H9 (cell line): ENCODE results near the gene APAF1. TPM values are rescaled to one million over a fixed set of nuclear protein-coding genes. Genes with fewer than 3 reads are reported as not detected.

ENCODE experiments used
- DNase-seq: peaks from one replicate; pipeline ENCODE4 v3.0.0-alpha.2; 2017
- H2AFZ ChIP-seq: one replicate; pipeline ENCODE4 v1.6.1; 2013; ENCODE audit warnings: mild to moderate bottlenecking, low read length, control low read depth, moderate library complexity
- H2AK5ac ChIP-seq: 2 replicates; pipeline ENCODE4 v1.6.1; 2013; ENCODE audit warnings: low read length, control low read depth, mixed read lengths; ENCODE audit not compliant: insufficient read length
- H2BK120ac ChIP-seq: one replicate; pipeline ENCODE4 v1.6.1; 2013; ENCODE audit warnings: low read depth, mild to moderate bottlenecking, low read length, control low read depth, inconsistent platforms; ENCODE audit not compliant: poor library complexity, severe bottlenecking
- H2BK12ac ChIP-seq: 2 replicates; pipeline ENCODE4 v1.6.1; 2013; ENCODE audit warnings: low read length, control low read depth, mixed read lengths, low read depth; ENCODE audit not compliant: insufficient read length
- H2BK15ac ChIP-seq: 2 replicates; pipeline ENCODE4 v1.6.1; 2013; ENCODE audit warnings: low read depth, low read length, control low read depth
- H2BK20ac ChIP-seq: one replicate; pipeline ENCODE4 v1.6.1; 2013; ENCODE audit warnings: low read depth, mild to moderate bottlenecking, low read length, control low read depth, inconsistent platforms; ENCODE audit not compliant: poor library complexity, severe bottlenecking
- H2BK5ac ChIP-seq: 2 replicates; pipeline ENCODE4 v1.6.1; 2013; ENCODE audit warnings: low read length, control low read depth, mixed read lengths; ENCODE audit not compliant: insufficient read length
- H3K14ac ChIP-seq: 2 replicates; pipeline ENCODE4 v1.6.1; 2013; ENCODE audit warnings: low read length, control low read depth; ENCODE audit not compliant: insufficient read depth
- H3K18ac ChIP-seq: 2 replicates; pipeline ENCODE4 v1.6.1; 2013; ENCODE audit warnings: low read depth, mild to moderate bottlenecking, mixed read lengths, low read length, control low read depth; ENCODE audit not compliant: insufficient read length
- H3K23ac ChIP-seq: 2 replicates; pipeline ENCODE4 v1.6.1; 2013; ENCODE audit warnings: low read length, control low read depth, mixed read lengths, low read depth; ENCODE audit not compliant: insufficient read length
- H3K23me2 ChIP-seq: 2 replicates; pipeline ENCODE4 v1.6.1; 2013; ENCODE audit warnings: low read depth, mild to moderate bottlenecking, mixed read lengths, low read length, control low read depth; ENCODE audit not compliant: insufficient read length, poor library complexity, severe bottlenecking
- H3K27ac ChIP-seq: 2 replicates; pipeline ENCODE4 v1.5.1; 2013; ENCODE audit warnings: low read length, control low read depth, mixed read lengths, low read depth; ENCODE audit not compliant: insufficient read length
- H3K27me3 ChIP-seq: 2 replicates; pipeline ENCODE4 v1.6.1; 2013; ENCODE audit warnings: low read length, control low read depth, inconsistent platforms; ENCODE audit not compliant: insufficient read depth
- H3K4ac ChIP-seq: 2 replicates; pipeline ENCODE4 v1.6.1; 2013; ENCODE audit warnings: low read depth, mild to moderate bottlenecking, control low read depth, inconsistent platforms, low read length, moderate library complexity
- H3K4me1 ChIP-seq: 2 replicates; pipeline ENCODE4 v1.6.1; 2013; ENCODE audit warnings: low read length, control low read depth, inconsistent platforms; ENCODE audit not compliant: insufficient read depth
- H3K4me2 ChIP-seq: 2 replicates; pipeline ENCODE4 v1.6.1; 2013; ENCODE audit warnings: low read length, control low read depth, mixed read lengths; ENCODE audit not compliant: insufficient read length, insufficient read depth
- H3K56ac ChIP-seq: 2 replicates; pipeline ENCODE4 v1.6.1; 2013; ENCODE audit warnings: low read depth, mild to moderate bottlenecking, mixed read lengths, low read length, control low read depth; ENCODE audit not compliant: insufficient read length
- H3K79me1 ChIP-seq: 2 replicates; pipeline ENCODE4 v1.6.1; 2013; ENCODE audit warnings: low read depth, mild to moderate bottlenecking, moderate library complexity, low read length, control low read depth, inconsistent platforms; ENCODE audit not compliant: insufficient read depth, poor library complexity, severe bottlenecking
- H3K79me2 ChIP-seq: 2 replicates; pipeline ENCODE4 v1.6.1; 2013; ENCODE audit warnings: low read length, control low read depth, inconsistent platforms; ENCODE audit not compliant: insufficient read depth
- H3K9ac ChIP-seq: 2 replicates; pipeline ENCODE4 v1.6.1; 2013; ENCODE audit warnings: low read length, control low read depth, mixed read lengths; ENCODE audit not compliant: insufficient read length; ENCODE audit errors: extremely low read depth
- H3K9me3 ChIP-seq: one replicate; pipeline ENCODE4 v1.6.1; 2013; ENCODE audit warnings: low read depth, low read length, inconsistent platforms; ENCODE audit not compliant: control insufficient read depth
- H3T11ph ChIP-seq: one replicate; pipeline ENCODE4 v1.6.1; 2013; ENCODE audit warnings: mild to moderate bottlenecking, low read length, control low read depth, inconsistent platforms
- H4K20me1 ChIP-seq: one replicate; pipeline ENCODE4 v1.6.1; 2013; ENCODE audit not compliant: control insufficient read depth, insufficient read length, insufficient read depth
- H4K5ac ChIP-seq: 2 replicates; pipeline ENCODE4 v1.6.1; 2013; ENCODE audit warnings: low read depth, mild to moderate bottlenecking, mixed read lengths, low read length, control low read depth; ENCODE audit not compliant: insufficient read length
- H4K8ac ChIP-seq: replicated peaks from 2 replicates; pipeline ENCODE4 v1.6.1; 2013; ENCODE audit warnings: low read length, control low read depth, mixed read lengths, low read depth; ENCODE audit not compliant: insufficient read length
- H4K91ac ChIP-seq: 2 replicates; pipeline ENCODE4 v1.6.1; 2013; ENCODE audit warnings: low read depth, mild to moderate bottlenecking, moderate library complexity, mixed read lengths, low read length, control low read depth; ENCODE audit not compliant: insufficient read length
- H3K27ac Mint-ChIP-seq, 3 experiments: 2 replicates in 2 of 3; 3 replicates in 1 of 3; pipeline ENCODE4 v1.8.0; 2020 to 2021; ENCODE audit warnings: mixed read lengths in 3 of 3, mild to moderate bottlenecking in 1 of 3, moderate library complexity in 1 of 3
- H3K27me3 Mint-ChIP-seq: 2 replicates; pipeline ENCODE4 v1.8.0; 2021; ENCODE audit warnings: low read depth, mild to moderate bottlenecking, moderate library complexity, mixed read lengths
- H3K36me3 Mint-ChIP-seq, 3 experiments: 2 replicates in 2 of 3; 3 replicates in 1 of 3; pipeline ENCODE4 v1.8.0; 2020 to 2021; ENCODE audit warnings: low read depth in 3 of 3, mixed read lengths in 3 of 3; ENCODE audit not compliant: insufficient read depth in 1 of 3
- H3K4me1 Mint-ChIP-seq, 2 experiments: 2 replicates each; pipeline ENCODE4 v1.8.0; 2020; ENCODE audit warnings: mixed read lengths in 2 of 2
- H3K4me3 Mint-ChIP-seq, 2 experiments: 2 replicates in 1 of 2; 3 replicates in 1 of 2; pipeline ENCODE4 v1.8.0; 2020 to 2021; ENCODE audit warnings: mild to moderate bottlenecking in 2 of 2, mixed read lengths in 2 of 2, moderate library complexity in 1 of 2
- H3K9me3 Mint-ChIP-seq, 2 experiments: 2 replicates in 1 of 2; 3 replicates in 1 of 2; pipeline ENCODE4 v1.8.0; 2020; ENCODE audit warnings: mild to moderate bottlenecking in 2 of 2, mixed read lengths in 2 of 2, moderate library complexity in 1 of 2
- CTCF ChIP-seq: fragments of 200-600 bp; sonication (generic); conservative IDR thresholded peaks from 3 replicates; pipeline ENCODE4 v1.8.0; 2021; ENCODE audit warnings: antibody characterized with exemption, mild to moderate bottlenecking
- WGBS: extraction: QIAGEN DNeasy Blood & Tissue Kit; methylation state at CpG from one replicate; pipeline ENCODE4 v1.1.7; 2013; ENCODE audit warnings: missing lambda C conversion rate, low lambda C conversion rate, mixed read lengths; ENCODE audit not compliant: insufficient read length; ENCODE audit errors: extremely low coverage; 5-methylcytosine and 5-hydroxymethylcytosine counted together
- total RNA-seq: library from RNA; stranded (reverse); gene quantifications from 2 replicates; pipeline ENCODE4 v1.2.1, GENCODE V29; 2021

Gene APAF1
- total RNA-seq, 1 experiment from 2014 or later = 16.5 TPM

DNA sequence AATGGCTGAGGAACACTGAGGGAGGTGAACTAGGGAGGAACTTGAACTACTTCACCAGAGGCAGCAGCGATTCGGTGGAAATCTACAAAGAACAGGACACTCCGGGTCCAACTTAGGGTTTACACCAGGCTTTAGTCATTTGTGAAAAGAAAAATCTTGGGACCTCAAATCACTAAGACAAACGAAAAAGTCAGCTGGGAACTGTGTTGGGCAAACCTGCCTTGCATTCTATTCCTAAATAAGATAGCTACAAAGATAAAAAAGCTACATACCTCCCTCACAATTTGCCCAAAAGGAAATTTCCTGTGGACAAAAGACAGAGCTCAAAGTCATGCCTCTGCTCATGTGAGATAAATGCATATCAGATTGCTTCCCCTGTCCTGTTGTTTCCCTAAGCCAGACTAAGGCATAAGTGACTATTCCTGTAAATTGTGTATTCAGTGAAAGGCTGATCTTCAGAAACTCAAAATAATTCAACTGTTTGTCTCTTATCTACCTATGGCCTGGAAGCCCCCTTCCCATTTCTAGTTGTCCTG, 106.6 kb downstream of the APAF1 start:
- no peaks in the 10 kb centered on the region for H3K36me3 Mint-ChIP-seq
- H4K5ac ChIP-seq = no peak overlapping the region
- no peak overlapping the region for H3K18ac ChIP-seq
- H3K79me2 ChIP-seq = no peaks in the 10 kb centered on the region
- no peaks in the 10 kb centered on the region for H3K9me3 ChIP-seq
- TF ChIP-seq CTCF = no peak
- no peak overlapping the region for H3K56ac ChIP-seq
- no peaks in the 10 kb centered on the region for H3K9me3 Mint-ChIP-seq
- no peak overlapping the region for H3K14ac ChIP-seq
- H3K27ac Mint-ChIP-seq = no peak overlapping the region
- peaks cover 5% of the 10 kb centered on the region for H3K27me3 Mint-ChIP-seq
- no peak overlapping the region for H4K91ac ChIP-seq
- WGBS = no CpG with 5 or more reads among the region's 4 CpGs
- H3K27ac ChIP-seq = no peak overlapping the region
- H4K20me1 ChIP-seq = no peaks in the 10 kb centered on the region
- no peaks in the 10 kb centered on the region for H3K23me2 ChIP-seq
- H3K4me1 ChIP-seq = no peaks in the 10 kb centered on the region
- no peak overlapping the region for H3T11ph ChIP-seq
- no peak overlapping the region for H3K4me3 Mint-ChIP-seq
- no peak overlapping the region for H2BK5ac ChIP-seq
- H2AK5ac ChIP-seq = no peak overlapping the region
- H3K4me2 ChIP-seq = no peak overlapping the region
- H2BK20ac ChIP-seq = no peak overlapping the region
- no peak overlapping the region for H2BK120ac ChIP-seq
- no peak overlapping the region for H3K9ac ChIP-seq
- H2BK15ac ChIP-seq = no peak overlapping the region
- no peak overlapping the region for H2BK12ac ChIP-seq
- peaks cover 8 to 10% of the 10 kb centered on the region in 2 experiments for H3K4me1 Mint-ChIP-seq
- no peak overlapping the region for H4K8ac ChIP-seq
- no peak overlapping the region for H3K4ac ChIP-seq
- no peaks in the 10 kb centered on the region for H3K27me3 ChIP-seq
- H3K79me1 ChIP-seq = no peaks in the 10 kb centered on the region
- no peak for DNase-seq
- H2AFZ ChIP-seq = no peak overlapping the region
- H3K23ac ChIP-seq = no peak overlapping the region
